ENCODE measurements around the gene GPS2.

GPS2 gene

GRCh38 chr17:7279448-7279847, 35.7 kb downstream of the GPS2 start:
- no peaks in the 10 kb centered on the region for H3K9me3 Mint-ChIP-seq
- no peak for TF ChIP-seq CTCF (IDR thresholded peaks at IDR 0.05; ENCODE audit: unreplicated experiment in 3 of 3)
- H3K27me3 Mint-ChIP-seq (ENCODE audit: low read depth): peaks cover 21% of the 10 kb centered on the region
- H3K4me1 Mint-ChIP-seq: peaks cover 16% of the 10 kb centered on the region
- no peaks in the 10 kb centered on the region for H3K36me3 Mint-ChIP-seq (ENCODE audit: low read depth)
- no peak overlapping the region for H3K27ac Mint-ChIP-seq
- no peak overlapping the region for H3K4me3 Mint-ChIP-seq

GRCh38 chr17:7266784-7267183, 48.4 kb downstream of the GPS2 start:
- peaks cover 63% of the 10 kb centered on the region for H3K27me3 Mint-ChIP-seq (ENCODE audit: low read depth)
- peaks cover 11% of the 10 kb centered on the region for H3K4me1 Mint-ChIP-seq
- TF ChIP-seq CTCF (IDR thresholded peaks at IDR 0.05; ENCODE audit: unreplicated experiment in 3 of 3): no peak
- H3K36me3 Mint-ChIP-seq (ENCODE audit: low read depth): no peaks in the 10 kb centered on the region
- no peaks in the 10 kb centered on the region for H3K9me3 Mint-ChIP-seq
- no peak overlapping the region for H3K4me3 Mint-ChIP-seq
- H3K27ac Mint-ChIP-seq: no peak overlapping the region

GRCh38 chr17:7263801-7264078, 51.4 kb downstream of the GPS2 start:
- Mint-ChIP-seq H3K4me3 (peak overlapping the region; percentile 49 to 90 (median 89)), H3K4me1 (peaks cover 11% of the 10 kb centered on the region), H3K27ac (peak overlapping the region in 2 of 3 experiments; percentile 91 to 98), H3K27me3 (ENCODE audit: low read depth) (peaks cover 83% of the 10 kb centered on the region), H3K9me3 (no peaks in the 10 kb centered on the region), H3K36me3 (ENCODE audit: low read depth) (peaks cover 10% of the 10 kb centered on the region)
- TF ChIP-seq CTCF (IDR thresholded peaks at IDR 0.05; ENCODE audit: unreplicated experiment in 3 of 3): no peak

GRCh38 chr17:7262935-7263800, 52.0 kb downstream of the GPS2 start:
- peaks cover 15% of the 10 kb centered on the region for H3K36me3 Mint-ChIP-seq (ENCODE audit: low read depth)
- no peaks in the 10 kb centered on the region for H3K9me3 Mint-ChIP-seq
- H3K4me3 Mint-ChIP-seq: peak overlapping the region; percentile 49 to 90 (median 89)
- peak overlapping the region; percentile 70 to 98 (median 91) for H3K27ac Mint-ChIP-seq
- H3K4me1 Mint-ChIP-seq: peaks cover 11% of the 10 kb centered on the region
- H3K27me3 Mint-ChIP-seq (ENCODE audit: low read depth): peaks cover 78% of the 10 kb centered on the region
- no peak for TF ChIP-seq CTCF (IDR thresholded peaks at IDR 0.05; ENCODE audit: unreplicated experiment in 3 of 3)

Data from nephron (organoid).